Cardiac muscle cell (in vitro differentiated cells and primary cell): ENCODE results near the gene ENOSF1. TPM values are rescaled to one million over a fixed set of nuclear protein-coding genes. Genes with fewer than 3 reads are reported as not detected.

Experiments
- DNase-seq, 2 donors: peaks; one replicate each; pipeline versions ENCODE4 v3.0.0 to v3.0.0-alpha.2; 2010 to 2017; ENCODE audit warnings: low read depth in 1 of 2, low spot score in 1 of 2
- H3K27ac ChIP-seq: fragments of 200-600 bp; sonication (generic); 2 replicates; pipeline ENCODE4 v1.5.1; 2016
- H3K27me3 ChIP-seq: fragments of 200-600 bp; sonication (generic); 2 replicates; pipeline ENCODE4 v1.6.0; 2016; ENCODE audit warnings: control low read depth
- H3K36me3 ChIP-seq: fragments of 200-600 bp; sonication (generic); 2 replicates; pipeline ENCODE4 v1.5.1; 2016; ENCODE audit warnings: control low read depth
- H3K4me1 ChIP-seq: fragments of 200-600 bp; sonication (generic); 2 replicates; pipeline ENCODE4 v1.8.1; 2017; ENCODE audit warnings: low read depth, mild to moderate bottlenecking, mixed run types
- H3K4me3 ChIP-seq: fragments of 200-600 bp; sonication (generic); 2 replicates; pipeline ENCODE4 v1.5.1; 2016; ENCODE audit warnings: mild to moderate bottlenecking
- H3K9me3 ChIP-seq: fragments of 200-600 bp; sonication (generic); 2 replicates; pipeline ENCODE4 v1.5.1; 2017; ENCODE audit warnings: low read depth, mild to moderate bottlenecking, control low read depth
- CTCF ChIP-seq: IDR thresholded peaks from 2 replicates; pipeline ENCODE4 v1.5.1; 2012; ENCODE audit warnings: low read depth, mild to moderate bottlenecking, low read length
- polyA plus RNA-seq: library from polyadenylated mRNA; unstranded; fragments of >200 nt; fragmentation: Nextera tagmentation; extraction: Ambion mirVana; gene quantifications from 2 replicates; pipeline ENCODE4 v1.2.1, GENCODE V29; 2016
- total RNA-seq: library from RNA; depleted of rRNA; stranded (reverse); fragments of >200 nt; gene quantifications from 2 replicates; pipeline ENCODE4 v1.2.3, GENCODE V29; 2016

The ENOSF1 gene
- total and polyA plus RNA-seq, 2 experiments from 2014 or later, result 66.7 to 72.0 TPM

GRCh38 chr18:666628-667027 is 45.8 kb downstream of the ENOSF1 start:
- H3K4me3 ChIP-seq, result no peak overlapping the region
- H3K27me3 ChIP-seq, result no peaks in the 10 kb centered on the region
- no peaks in the 10 kb centered on the region for H3K9me3 ChIP-seq
- no peak overlapping the region for H3K27ac ChIP-seq
- no peak for TF ChIP-seq CTCF
- DNase-seq, result no peak
- H3K4me1 ChIP-seq, result no peaks in the 10 kb centered on the region
- H3K36me3 ChIP-seq, result peaks cover 23% of the 10 kb centered on the region

GRCh38 chr18:666177-666576 is 46.3 kb downstream of the ENOSF1 start:
- TF ChIP-seq CTCF, result peak; percentile 22
- DNase-seq, result peak in 1 of 2 donors; percentile 17
- peaks cover 18% of the 10 kb centered on the region for H3K36me3 ChIP-seq
- H3K4me3 ChIP-seq, result no peak overlapping the region
- H3K4me1 ChIP-seq, result no peaks in the 10 kb centered on the region
- no peaks in the 10 kb centered on the region for H3K27me3 ChIP-seq
- no peak overlapping the region for H3K27ac ChIP-seq
- no peaks in the 10 kb centered on the region for H3K9me3 ChIP-seq

GRCh38 chr18:662197-662596 is 50.2 kb downstream of the ENOSF1 start:
- no peaks in the 10 kb centered on the region for H3K36me3 ChIP-seq
- no peak for DNase-seq
- no peaks in the 10 kb centered on the region for H3K27me3 ChIP-seq
- H3K4me1 ChIP-seq, result no peaks in the 10 kb centered on the region
- H3K4me3 ChIP-seq, result no peak overlapping the region
- TF ChIP-seq CTCF, result no peak
- no peak overlapping the region for H3K27ac ChIP-seq
- no peaks in the 10 kb centered on the region for H3K9me3 ChIP-seq

GRCh38 chr18:659597-659996 is 52.8 kb downstream of the ENOSF1 start:
- Histone ChIP-seq H3K4me3 (no peak overlapping the region), H3K4me1 (no peaks in the 10 kb centered on the region), H3K27me3 (no peaks in the 10 kb centered on the region)

GRCh38 chr18:658947-659533 is 53.4 kb downstream of the ENOSF1 start:
- no peaks in the 10 kb centered on the region for H3K27me3 ChIP-seq
- no peak for TF ChIP-seq CTCF
- H3K9me3 ChIP-seq, result no peaks in the 10 kb centered on the region
- H3K4me1 ChIP-seq, result no peaks in the 10 kb centered on the region
- H3K36me3 ChIP-seq, result no peaks in the 10 kb centered on the region
- H3K27ac ChIP-seq, result no peak overlapping the region
- H3K4me3 ChIP-seq, result peak overlapping the region; percentile 83
- no peak for DNase-seq

More at GRCh38 chr18:659597-659996, 52.8 kb downstream of the ENOSF1 start:
- Histone ChIP-seq H3K36me3 (no peaks in the 10 kb centered on the region), H3K27ac (no peak overlapping the region), H3K9me3 (no peaks in the 10 kb centered on the region)
- DNase-seq, result no peak
- TF ChIP-seq CTCF, result no peak
